Heart right ventricle (tissue), 16 donors: ENCODE data around the gene PPWD1. TPM values are rescaled to one million over a fixed set of nuclear protein-coding genes. Genes with fewer than 3 reads are reported as not detected.

ENCODE experiments used
- ATAC-seq, 8 donors: fragments of 200-7000 bp; cut with Tn5 transposase; one replicate each; pipeline ENCODE4 v1.9.1; 2020; ENCODE audit warnings: mild to moderate bottlenecking in 8 of 8, moderate library complexity in 8 of 8, moderate number of reproducible peaks in 1 of 8
- DNase-seq, 2 donors: peaks; one replicate each; pipeline ENCODE4 v3.0.0-alpha.2; 2020
- H3K27ac ChIP-seq, 10 donors: fragments of 200-600 bp; sonication (generic) in 2 of 10; one replicate each; pipeline versions ENCODE4 v1.5.0 to v1.8.0; 2020 to 2022; ENCODE audit warnings: mild to moderate bottlenecking in 3 of 10
- H3K27me3 ChIP-seq, 7 donors: fragments of 200-600 bp; one replicate each; pipeline ENCODE4 v1.8.0; 2021 to 2022; ENCODE audit warnings: mild to moderate bottlenecking in 2 of 7
- H3K36me3 ChIP-seq, 9 donors: fragments of 200-600 bp; sonication (generic) in 1 of 9; one replicate each; pipeline versions ENCODE4 v1.5.0 to v1.8.0; 2020 to 2022; ENCODE audit warnings: mild to moderate bottlenecking in 2 of 9
- H3K4me1 ChIP-seq, 9 donors: fragments of 200-600 bp; sonication (generic) in 1 of 9; one replicate each; pipeline versions ENCODE4 v1.5.0 to v1.8.0; 2020 to 2022; ENCODE audit warnings: mild to moderate bottlenecking in 4 of 9
- H3K4me3 ChIP-seq, 10 donors: fragments of 200-600 bp; sonication (generic) in 2 of 10; one replicate each; pipeline versions ENCODE4 v1.5.0 to v1.8.0; 2020 to 2022; ENCODE audit warnings: mild to moderate bottlenecking in 7 of 10, moderate library complexity in 2 of 10
- H3K9me3 ChIP-seq, 11 donors: fragments of 200-600 bp in 10 of 11; sonication (generic) in 2 of 11; one replicate each; pipeline versions ENCODE4 v1.5.0 to v1.8.0; 2013 to 2022; ENCODE audit warnings: mild to moderate bottlenecking in 2 of 11, control low read depth in 1 of 11, moderate library complexity in 1 of 11
- CTCF ChIP-seq, 9 donors: fragments of 200-600 bp; sonication (generic) in 2 of 9; IDR thresholded peaks; one replicate each; pipeline versions ENCODE4 v1.5.0 to v1.8.0; 2021 to 2022; ENCODE audit warnings: antibody characterized with exemption in 9 of 9, mild to moderate bottlenecking in 5 of 9, moderate library complexity in 1 of 9
- WGBS, 2 donors: extraction: QIAGEN DNeasy Blood & Tissue Kit; methylation state at CpG; one replicate each; pipeline ENCODE4 v1.1.7; 2013; ENCODE audit warnings: inconsistent platforms in 1 of 2; 5-methylcytosine and 5-hydroxymethylcytosine counted together
- intact Hi-C, 10 donors: fragments of 100-400 bp; cut with DNase I; formaldehyde crosslinking; loops; one replicate each; pipeline versions ENCODE4 v1.11.1 to v1.14.2; 2022
- polyA plus RNA-seq, 2 donors: library from polyadenylated mRNA; stranded (reverse); fragments of 200-250 nt; gene quantifications; one replicate each; pipeline ENCODE4 v1.2.3, GENCODE V29; 2013
- total RNA-seq, 10 donors: library from RNA; stranded (reverse); fragmentation: NEBNext Ultra II Directional in 3 of 10; extraction: Animal tissue kit (Norgen Biotek cat#: 25700) in 3 of 10; gene quantifications; one replicate each; pipeline versions ENCODE4 v1.2.1 to v1.2.4, GENCODE V29; 2021 to 2023
- donor health status: Arrhythmogenic right ventricular cardiomyopathy.
- donor health status: ischemic (EF 13 %, LVEDD 7.1; RV severe dilation, severe dysfunction).
- donor health status: healthy with polysubstance abuse.
- donor health status: DM: no; HTN: yes; CAD: no.
- donor health status: DM: no; HTN: no; CAD: no.
- donor health status: ischemic (EF 25% LVEDD 6.9; RV normal size, moderate dysfunction).
- donor health status: ischemic (EF 25% LVEDD 5.7; RV mildly dilated, moderate dysfunction).
- donor health status: healthy.
- donor health status: DM: yes; HTN: yes; CAD: no.
- donor health status: Ischemic cardiomyopathy.
- donor health status: ischemic (EF 35%, LVEDD 5.7; RV mildly dilated, moderate dysfunction).
- donor health status: nonischemic (EF 11% LVEDD 7.7; RV severe dilation, severe dysfunction).
- donor health status: DM: yes; HTN: yes; CAD: no.
- donor health status: PGD.
- donor health status: ischemic (EF 29% LVEDD 5.4; RV normal size, mild dysfunction).
- donor health status: nonischemic (EF 23%, LVEDD 6.1; RV moderate dilation, normal function).

PPWD1 gene
- total and polyA plus RNA-seq, 12 donors = 8.0 to 31.6 (median 16.2) TPM

GRCh38 chr5:65539827-65540226 lies 23.3 kb upstream of the PPWD1 start:
- TF ChIP-seq CTCF (IDR thresholded peaks at IDR 0.05) = no peak
- intact Hi-C loops = no loop called here

GRCh38 chr5:65544473-65544872 lies 18.6 kb upstream of the PPWD1 start:
- intact Hi-C loops = no loop called here
- no peaks in the 10 kb centered on the region for H3K9me3 ChIP-seq
- 98 to 99% methylated on average over 4 of the region's 4 CpGs for WGBS, 2 donors

More at GRCh38 chr5:65539827-65540226, 23.3 kb upstream of the PPWD1 start:
- H3K4me1 ChIP-seq = no peaks in the 10 kb centered on the region
- H3K27me3 ChIP-seq = no peaks in the 10 kb centered on the region
- no peak overlapping the region for H3K4me3 ChIP-seq
- H3K9me3 ChIP-seq = no peaks in the 10 kb centered on the region
- H3K36me3 ChIP-seq = peaks cover 0 to 23% (median 0%) of the 10 kb centered on the region in 9 donors
- no peak overlapping the region for H3K27ac ChIP-seq
- no peak for DNase-seq
- no peak for ATAC-seq

GRCh38 chr5:65546141-65546540 lies 17.0 kb upstream of the PPWD1 start:
- Histone ChIP-seq H3K36me3 (peaks cover 0 to 29% (median 0%) of the 10 kb centered on the region in 9 donors), H3K27me3 (no peaks in the 10 kb centered on the region), H3K4me3 (no peak overlapping the region), H3K9me3 (no peaks in the 10 kb centered on the region), H3K4me1 (no peaks in the 10 kb centered on the region), H3K27ac (no peak overlapping the region)
- no peak for TF ChIP-seq CTCF (IDR thresholded peaks at IDR 0.05)
- WGBS, 2 donors = 86 to 90% methylated on average over 5 of the region's 5 CpGs
- intact Hi-C loops = no loop called here
- DNase-seq (no peak), ATAC-seq (no peak)

More at GRCh38 chr5:65544473-65544872, 18.6 kb upstream of the PPWD1 start:
- no peak for TF ChIP-seq CTCF (IDR thresholded peaks at IDR 0.05)
- Histone ChIP-seq H3K36me3 (peaks cover 0 to 16% (median 0%) of the 10 kb centered on the region in 9 donors), H3K4me1 (no peaks in the 10 kb centered on the region), H3K4me3 (no peak overlapping the region), H3K27me3 (no peaks in the 10 kb centered on the region), H3K27ac (no peak overlapping the region)
- ATAC-seq (no peak), DNase-seq (no peak)

GRCh38 chr5:65548281-65548680 lies 14.8 kb upstream of the PPWD1 start:
- Histone ChIP-seq H3K36me3 (peaks cover 0 to 25% (median 0%) of the 10 kb centered on the region in 9 donors), H3K27me3 (no peaks in the 10 kb centered on the region), H3K4me1 (no peaks in the 10 kb centered on the region), H3K4me3 (no peak overlapping the region), H3K9me3 (no peaks in the 10 kb centered on the region), H3K27ac (no peak overlapping the region)
- no peak for ATAC-seq
- intact Hi-C loops = no loop called here
- no peak for DNase-seq
- no peak for TF ChIP-seq CTCF (IDR thresholded peaks at IDR 0.05)
- WGBS, 2 donors = 91 to 94% methylated on average over 7 of the region's 7 CpGs
